Measurements from ENCODE around the gene IL17C. TPM values are rescaled to one million over a fixed set of nuclear protein-coding genes. Genes with fewer than 3 reads are reported as not detected.

The IL17C gene
- total and polyA plus RNA-seq, 11 donors = not detected

- ATAC-seq = no peak
- DNase-seq = no peak
- Histone ChIP-seq H3K27ac (no peak overlapping the region), H3K36me3 (peaks cover 0 to 28% (median 0%) of the 10 kb centered on the region in 9 donors), H3K27me3 (peaks cover 16 to 55% (median 30%) of the 10 kb centered on the region in 9 donors), H3K4me3 (no peak overlapping the region), H3K4me1 (peaks cover 0 to 11% (median 0%) of the 10 kb centered on the region in 12 donors), H3K9me3 (no peaks in the 10 kb centered on the region)
- WGBS, 4 donors = 53 to 82% (median 62%) methylated on average over 5 to 17 of the region's 17 CpGs
- TF ChIP-seq CTCF (IDR thresholded peaks at IDR 0.05) = no peak
- TF ChIP-seq POLR2A (IDR thresholded peaks at IDR 0.05) = no peak
- intact Hi-C loops (cut with DNase I) = no loop called here
Measured at GRCh38 chr16:88640498-88641247, 2.3 kb downstream of the IL17C start.

GRCh38 chr16:88642881-88643643 lies 4.7 kb downstream of the IL17C start:
- DNase-seq = no peak
- TF ChIP-seq CTCF (IDR thresholded peaks at IDR 0.05) = no peak
- no peak for TF ChIP-seq POLR2A (IDR thresholded peaks at IDR 0.05)
- intact Hi-C loops (cut with DNase I) = no loop called here
- Histone ChIP-seq H3K4me1 (peaks cover 0 to 23% (median 0%) of the 10 kb centered on the region in 12 donors), H3K36me3 (peaks cover 0 to 43% (median 0%) of the 10 kb centered on the region in 9 donors), H3K4me3 (no peak overlapping the region), H3K9me3 (no peaks in the 10 kb centered on the region), H3K27ac (no peak overlapping the region), H3K27me3 (peaks cover 13 to 33% (median 30%) of the 10 kb centered on the region in 9 donors)
- ATAC-seq = no peak
- 85 to 94% (median 90%) methylated on average over 41 to 58 of the region's 58 CpGs for WGBS, 4 donors

- H3K4me3 ChIP-seq = no peak overlapping the region
- H3K27ac ChIP-seq = no peak overlapping the region
- TF ChIP-seq POLR2A (IDR thresholded peaks at IDR 0.05) = no peak
- TF ChIP-seq CTCF (IDR thresholded peaks at IDR 0.05) = no peak
- intact Hi-C loops (cut with DNase I) = no loop called here
- DNase-seq (no peak), ATAC-seq (no peak)
- H3K4me1 ChIP-seq = peaks cover 0 to 28% (median 0%) of the 10 kb centered on the region in 12 donors
- peaks cover 0 to 43% (median 0%) of the 10 kb centered on the region in 9 donors for H3K36me3 ChIP-seq
- peaks cover 8 to 28% (median 24%) of the 10 kb centered on the region in 9 donors for H3K27me3 ChIP-seq
- no peaks in the 10 kb centered on the region for H3K9me3 ChIP-seq
- 85 to 94% (median 91%) methylated on average over 4 to 9 of the region's 9 CpGs for WGBS, 4 donors
Measured at GRCh38 chr16:88643644-88643932, 5.2 kb downstream of the IL17C start.

- Histone ChIP-seq H3K27ac (no peak overlapping the region), H3K36me3 (peaks cover 0 to 55% (median 0%) of the 10 kb centered on the region in 9 donors), H3K4me1 (peaks cover 0 to 32% (median 6%) of the 10 kb centered on the region in 12 donors), H3K9me3 (no peaks in the 10 kb centered on the region), H3K4me3 (no peak overlapping the region), H3K27me3 (peaks cover 0 to 10% (median 6%) of the 10 kb centered on the region in 9 donors)
- no peak for TF ChIP-seq CTCF (IDR thresholded peaks at IDR 0.05)
- no peak for TF ChIP-seq POLR2A (IDR thresholded peaks at IDR 0.05)
- intact Hi-C loops (cut with DNase I) = no loop called here
- DNase-seq (peak in 1 of 5 donors; percentile 14), ATAC-seq (no peak)
- 93 to 95% (median 94%) methylated on average over 16 of the region's 16 CpGs for WGBS, 4 donors
Measured at GRCh38 chr16:88645455-88645854, 7.1 kb downstream of the IL17C start.
